Neural progenitor cell (in vitro differentiated cells): ENCODE data around the gene TSGA10IP. TPM values are rescaled to one million over a fixed set of nuclear protein-coding genes. Genes with fewer than 3 reads are reported as not detected.

Experiments used
- DNase-seq: peaks from one replicate; pipeline ENCODE4 v3.0.0-alpha.2; 2016; ENCODE audit warnings: low spot score
- H2AFZ ChIP-seq: fragments of 200-600 bp; sonication (generic); replicated peaks from 2 replicates; pipeline ENCODE4 v1.6.1; 2016; ENCODE audit warnings: antibody characterized with exemption
- H3F3A ChIP-seq: fragments of 200-600 bp; sonication (generic); 2 replicates; pipeline ENCODE4 v1.6.1; 2016; ENCODE audit warnings: antibody characterized with exemption, low read depth
- H3K27ac ChIP-seq: fragments of 200-600 bp; sonication (generic); 2 replicates; pipeline ENCODE4 v1.5.1; 2016; ENCODE audit warnings: mild to moderate bottlenecking
- H3K27me3 ChIP-seq: fragments of 200-600 bp; sonication (generic); 2 replicates; pipeline ENCODE4 v1.6.1; 2016; ENCODE audit warnings: mild to moderate bottlenecking, moderate library complexity
- H3K36me3 ChIP-seq: fragments of 200-600 bp; sonication (generic); 2 replicates; pipeline ENCODE4 v1.5.1; 2016
- H3K4me1 ChIP-seq: fragments of 200-600 bp; sonication (generic); 2 replicates; pipeline ENCODE4 v1.6.1; 2016; ENCODE audit warnings: mixed run types
- H3K4me2 ChIP-seq: fragments of 200-600 bp; sonication (generic); 2 replicates; pipeline ENCODE4 v1.6.1; 2016
- H3K4me3 ChIP-seq: fragments of 200-600 bp; sonication (generic); 2 replicates; pipeline ENCODE4 v1.5.1; 2016
- H3K79me2 ChIP-seq: fragments of 200-600 bp; sonication (generic); 2 replicates; pipeline ENCODE4 v1.6.1; 2016; ENCODE audit warnings: low read depth
- H3K9ac ChIP-seq: fragments of 200-600 bp; sonication (generic); 2 replicates; pipeline ENCODE4 v1.6.1; 2016
- H3K9me3 ChIP-seq: fragments of 200-600 bp; sonication (generic); 2 replicates; pipeline ENCODE4 v1.5.1; 2016; ENCODE audit warnings: low read depth
- H4K20me1 ChIP-seq: fragments of 200-600 bp; sonication (generic); 2 replicates; pipeline ENCODE4 v1.6.1; 2016; ENCODE audit warnings: low read depth
- H3K27ac Mint-ChIP-seq: 3 replicates; pipeline ENCODE4 v1.8.0; 2021; ENCODE audit warnings: mixed read lengths
- H3K27me3 Mint-ChIP-seq: 2 replicates; pipeline ENCODE4 v1.8.0; 2022; ENCODE audit warnings: low read depth, mild to moderate bottlenecking, inconsistent platforms, moderate library complexity, mixed read lengths; ENCODE audit not compliant: insufficient read depth
- H3K36me3 Mint-ChIP-seq: 3 replicates; pipeline ENCODE4 v1.8.0; 2021; ENCODE audit warnings: mixed read lengths
- H3K4me1 Mint-ChIP-seq: 3 replicates; pipeline ENCODE4 v1.8.0; 2021; ENCODE audit warnings: mixed read lengths
- H3K4me3 Mint-ChIP-seq: 3 replicates; pipeline ENCODE4 v1.8.0; 2021; ENCODE audit warnings: mild to moderate bottlenecking, moderate library complexity, mixed read lengths
- H3K9me3 Mint-ChIP-seq: 3 replicates; pipeline ENCODE4 v1.8.0; 2020; ENCODE audit warnings: mixed read lengths
- EZH2 ChIP-seq: fragments of 200-600 bp; sonication (generic); IDR thresholded peaks from 2 replicates; pipeline ENCODE4 v1.6.1; 2017; ENCODE audit warnings: antibody characterized with exemption, mild to moderate bottlenecking, moderate library complexity
- EZH2phosphoT487 ChIP-seq: fragments of 200-600 bp; sonication (generic); IDR thresholded peaks from 2 replicates; pipeline ENCODE4 v1.6.1; 2017; ENCODE audit warnings: antibody characterized with exemption
- total RNA-seq: library from RNA; depleted of rRNA; stranded (reverse); fragments of >200 nt; gene quantifications from 2 replicates; pipeline ENCODE4 v1.2.3, GENCODE V29; 2015; ENCODE audit warnings: low replicate concordance
- TF ChIP-seq, protein P1 (sequence below): fragments of 200-600 bp; sonication (generic); IDR thresholded peaks from 2 replicates; pipeline ENCODE4 v1.5.1; 2017; ENCODE audit warnings: antibody characterized with exemption, mild to moderate bottlenecking

Gene TSGA10IP
- total RNA-seq, 1 donor from 2014 or later, result 3.0 TPM

DNA sequence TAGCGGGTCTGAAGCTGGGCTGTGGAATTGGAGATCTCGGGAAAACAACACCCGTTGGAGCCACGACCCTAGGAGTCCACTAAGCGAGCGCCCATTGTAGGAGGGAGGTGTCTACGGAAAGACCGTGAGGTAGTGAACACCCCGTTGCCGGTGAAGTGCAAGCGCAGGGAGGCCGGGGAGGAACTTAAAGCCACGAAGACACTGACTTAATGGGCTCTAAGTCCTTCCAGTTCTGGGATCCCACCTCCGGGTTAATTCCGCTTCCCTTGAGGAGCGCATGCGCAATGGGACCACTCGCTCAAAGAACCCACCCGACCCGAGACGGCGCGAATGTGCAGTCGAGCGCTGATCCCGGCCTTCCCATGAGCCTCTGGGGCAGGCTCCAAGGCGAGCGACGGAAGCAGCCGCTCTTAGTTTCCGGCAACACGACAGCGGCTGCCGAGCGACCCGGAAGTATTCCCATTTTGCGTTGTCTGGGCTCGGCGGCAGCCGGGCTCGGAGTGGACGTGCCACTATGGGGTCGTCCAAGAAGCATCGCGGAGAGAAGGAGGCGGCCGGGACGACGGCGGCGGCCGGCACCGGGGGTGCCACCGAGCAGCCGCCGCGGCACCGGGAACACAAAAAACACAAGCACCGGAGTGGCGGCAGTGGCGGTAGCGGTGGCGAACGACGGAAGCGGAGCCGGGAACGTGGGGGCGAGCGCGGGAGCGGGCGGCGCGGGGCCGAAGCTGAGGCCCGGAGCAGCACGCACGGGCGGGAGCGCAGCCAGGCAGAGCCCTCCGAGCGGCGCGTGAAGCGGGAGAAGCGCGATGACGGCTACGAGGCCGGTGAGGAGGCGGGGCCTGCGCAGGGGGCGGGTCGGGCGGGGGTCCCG is 16.2 kb downstream of the TSGA10IP start, which contains the start of gene SART1:
Gene SART1, plus strand, starts transcription at position 468 of the 874 bp plus-strand sequence. Its CDS starts 47 bp downstream, at position 515.
- peak within 1 kb of the TSS; percentile 73 for H3K27ac ChIP-seq
- TF ChIP-seq EZH2phosphoT487 (no peak), EZH2 (no peak)
- TF ChIP-seq, protein P1, sequence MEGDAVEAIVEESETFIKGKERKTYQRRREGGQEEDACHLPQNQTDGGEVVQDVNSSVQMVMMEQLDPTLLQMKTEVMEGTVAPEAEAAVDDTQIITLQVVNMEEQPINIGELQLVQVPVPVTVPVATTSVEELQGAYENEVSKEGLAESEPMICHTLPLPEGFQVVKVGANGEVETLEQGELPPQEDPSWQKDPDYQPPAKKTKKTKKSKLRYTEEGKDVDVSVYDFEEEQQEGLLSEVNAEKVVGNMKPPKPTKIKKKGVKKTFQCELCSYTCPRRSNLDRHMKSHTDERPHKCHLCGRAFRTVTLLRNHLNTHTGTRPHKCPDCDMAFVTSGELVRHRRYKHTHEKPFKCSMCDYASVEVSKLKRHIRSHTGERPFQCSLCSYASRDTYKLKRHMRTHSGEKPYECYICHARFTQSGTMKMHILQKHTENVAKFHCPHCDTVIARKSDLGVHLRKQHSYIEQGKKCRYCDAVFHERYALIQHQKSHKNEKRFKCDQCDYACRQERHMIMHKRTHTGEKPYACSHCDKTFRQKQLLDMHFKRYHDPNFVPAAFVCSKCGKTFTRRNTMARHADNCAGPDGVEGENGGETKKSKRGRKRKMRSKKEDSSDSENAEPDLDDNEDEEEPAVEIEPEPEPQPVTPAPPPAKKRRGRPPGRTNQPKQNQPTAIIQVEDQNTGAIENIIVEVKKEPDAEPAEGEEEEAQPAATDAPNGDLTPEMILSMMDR, result no peak
- H3K27me3 ChIP-seq, result no peaks in the 10 kb centered on the region
- H3K4me1 ChIP-seq, result peaks cover 9% of the 10 kb centered on the region
- H3K4me3 Mint-ChIP-seq, result peak within 1 kb of the TSS; percentile 98
- H3K4me1 Mint-ChIP-seq, result peaks cover 24% of the 10 kb centered on the region
- DNase-seq, result peak; percentile 99
- H3K9ac ChIP-seq, result peak within 1 kb of the TSS; percentile 87
- H3K27ac Mint-ChIP-seq, result peak within 1 kb of the TSS; percentile 99
- H3K9me3 ChIP-seq, result no peaks in the 10 kb centered on the region
- H3K27me3 Mint-ChIP-seq, result peaks cover 6% of the 10 kb centered on the region
- peaks cover 18% of the 10 kb centered on the region for H4K20me1 ChIP-seq
- H3K4me2 ChIP-seq, result peak within 1 kb of the TSS; percentile 88
- no peaks in the 10 kb centered on the region for H3K9me3 Mint-ChIP-seq
- peak within 1 kb of the TSS; percentile 78 for H2AFZ ChIP-seq
- no peaks in the 10 kb centered on the region for H3K36me3 ChIP-seq
- peaks cover 31% of the 10 kb centered on the region for H3K79me2 ChIP-seq
- peaks cover 18% of the 10 kb centered on the region for H3K36me3 Mint-ChIP-seq
- peak within 1 kb of the TSS; percentile 93 for H3K4me3 ChIP-seq
- peaks cover 4% of the 10 kb centered on the region for H3F3A ChIP-seq

DNA sequence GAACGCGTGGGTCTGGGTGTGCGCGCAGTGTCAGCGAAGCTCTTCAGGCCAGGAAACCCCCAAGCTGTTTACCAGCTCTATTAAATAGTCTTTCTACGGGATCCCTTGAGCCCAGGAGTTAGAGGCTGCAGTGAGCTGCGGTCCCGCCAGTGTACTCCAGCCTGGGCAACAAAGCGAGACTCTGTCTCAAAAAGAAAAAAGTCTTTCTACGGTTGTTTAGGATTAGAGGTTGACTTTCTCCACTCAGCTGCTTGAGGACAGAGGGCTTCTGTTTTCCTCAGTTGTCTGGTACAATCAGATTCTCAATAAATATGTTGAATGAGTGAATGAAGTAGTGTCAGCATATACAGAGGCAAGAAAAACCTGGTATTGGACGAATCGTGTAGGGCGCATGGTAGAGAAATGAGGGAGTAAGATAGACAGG is 16.9 kb downstream of the TSGA10IP start:
- TF ChIP-seq EZH2phosphoT487 (no peak), EZH2 (no peak)
- TF ChIP-seq, protein P1, result no peak
- no peak for DNase-seq
- Histone ChIP-seq H3K9me3 (no peaks in the 10 kb centered on the region), H2AFZ (no peak overlapping the region), H3K79me2 (peaks cover 31% of the 10 kb centered on the region), H3K27ac (no peak overlapping the region), H3K9ac (peak overlapping the region; percentile 87), H4K20me1 (peaks cover 18% of the 10 kb centered on the region), H3K36me3 (no peaks in the 10 kb centered on the region), H3K4me1 (peaks cover 9% of the 10 kb centered on the region), H3K4me3 (peak overlapping the region; percentile 93), H3K4me2 (peak overlapping the region; percentile 88), H3K27me3 (no peaks in the 10 kb centered on the region), H3F3A (peaks cover 4% of the 10 kb centered on the region)
- Mint-ChIP-seq H3K4me1 (peaks cover 24% of the 10 kb centered on the region), H3K36me3 (peaks cover 19% of the 10 kb centered on the region), H3K27ac (peak overlapping the region; percentile 3), H3K27me3 (peaks cover 4% of the 10 kb centered on the region), H3K4me3 (peak overlapping the region; percentile 98), H3K9me3 (no peaks in the 10 kb centered on the region)

DNA sequence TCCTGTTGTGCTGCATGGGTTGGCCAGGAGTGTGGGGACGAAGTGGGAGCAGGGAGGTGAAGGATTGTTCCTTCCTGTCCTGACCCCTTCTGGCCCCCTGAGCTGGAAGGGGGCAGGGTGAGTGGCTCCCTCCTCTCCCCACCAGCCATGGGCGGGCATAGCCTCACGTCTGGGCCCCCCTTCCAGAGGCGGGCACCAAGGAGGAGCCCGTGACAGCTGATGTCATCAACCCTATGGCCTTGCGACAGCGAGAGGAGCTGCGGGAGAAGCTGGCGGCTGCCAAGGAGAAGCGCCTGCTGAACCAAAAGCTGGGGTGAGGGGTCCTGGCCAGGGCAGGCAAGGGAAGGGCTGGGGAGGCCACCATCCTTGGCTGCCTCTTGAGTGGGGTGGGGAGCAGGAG is 19.6 kb downstream of the TSGA10IP start:
- Mint-ChIP-seq H3K4me3 (peak overlapping the region; percentile 98), H3K4me1 (peaks cover 25% of the 10 kb centered on the region), H3K36me3 (peaks cover 30% of the 10 kb centered on the region), H3K27me3 (peaks cover 4% of the 10 kb centered on the region), H3K27ac (no peak overlapping the region), H3K9me3 (no peaks in the 10 kb centered on the region)
- DNase-seq, result no peak
- Histone ChIP-seq H3F3A (peaks cover 4% of the 10 kb centered on the region), H3K79me2 (peaks cover 31% of the 10 kb centered on the region), H3K9ac (no peak overlapping the region), H2AFZ (no peak overlapping the region), H3K27ac (no peak overlapping the region), H3K36me3 (no peaks in the 10 kb centered on the region), H3K4me3 (no peak overlapping the region), H4K20me1 (peaks cover 18% of the 10 kb centered on the region), H3K27me3 (no peaks in the 10 kb centered on the region), H3K9me3 (no peaks in the 10 kb centered on the region), H3K4me2 (no peak overlapping the region), H3K4me1 (peaks cover 9% of the 10 kb centered on the region)
- TF ChIP-seq, protein P1, result no peak
- TF ChIP-seq EZH2 (no peak), EZH2phosphoT487 (no peak)
